ENCODE measurements around the gene MTM1. TPM values are rescaled to one million over a fixed set of nuclear protein-coding genes. Genes with fewer than 3 reads are reported as not detected.

MTM1 gene
- total and polyA plus RNA-seq, 9 of the 15 experiments (the other 6 are each of a cell fraction or from before 2014, with no cell fraction given) = 5.6 to 13.3 (median 9.5) TPM

DNA sequence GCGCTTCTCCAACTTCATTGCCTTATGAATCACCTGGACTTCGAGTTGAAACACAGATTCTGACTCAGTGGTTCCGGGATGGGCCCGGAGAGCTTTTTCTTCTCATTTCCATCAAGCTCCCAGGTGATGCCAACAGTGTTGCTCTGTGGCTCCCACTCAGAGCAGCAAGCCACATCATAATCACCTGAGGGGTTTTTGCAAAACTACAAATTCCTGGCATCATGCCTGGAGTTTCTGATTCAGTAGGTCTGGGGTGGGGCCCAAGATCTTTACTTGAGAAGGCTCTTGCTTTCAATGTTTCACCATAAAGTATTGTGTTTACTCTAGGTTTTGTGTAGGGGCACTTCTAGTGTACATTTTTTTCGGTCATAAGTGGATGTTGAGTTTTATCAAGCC lies 7.0 kb downstream of the MTM1 start:
- DNase-seq (ENCODE audit: extremely low read depth in 1 of 4, low spot score in 3 of 4) (no peak), ATAC-seq (no peak; the same call in 2 of the 3 replicates), FAIRE-seq (no peak)
- Histone ChIP-seq H3K9ac (ENCODE audit: insufficient read depth in 1 of 2, low read depth in 2 of 2, low read length in 2 of 2) (no peak overlapping the region), H2AFZ (ENCODE audit: low read depth, low read length) (no peak overlapping the region), H3K9me1 (ENCODE audit: control insufficient read depth, insufficient read depth, low read length) (no peaks in the 10 kb centered on the region), H3K36me3 (ENCODE audit: control insufficient read depth, insufficient read depth, low read length) (no peaks in the 10 kb centered on the region), H3K27me3 (ENCODE audit: control insufficient read depth in 2 of 2, insufficient read depth in 2 of 2, low read length in 2 of 2) (no peaks in the 10 kb centered on the region), H3K79me2 (ENCODE audit: control insufficient read depth, insufficient read depth, low read length) (peaks cover 30% of the 10 kb centered on the region; the same call in 2 of the 3 replicates), H4K20me1 (replicated peaks; ENCODE audit: control insufficient read depth, insufficient read depth, low read length) (no peaks in the 10 kb centered on the region), H3K4me3 (no peak overlapping the region), H3K4me1 (replicated peaks in 1 of 2; ENCODE audit: control insufficient read depth in 2 of 2, insufficient read depth in 2 of 2, low read length in 2 of 2) (peaks cover 0 to 18% of the 10 kb centered on the region in 2 experiments; a peak in 4 of 5 replicates), H3K27ac (ENCODE audit: extremely low read depth, low read depth, low read length) (no peak overlapping the region), H3K9me3 (replicated peaks; ENCODE audit: control insufficient read depth, insufficient read depth, low read depth, low read length) (no peaks in the 10 kb centered on the region), H3K4me2 (ENCODE audit: insufficient read depth, low read length) (no peak overlapping the region)
- ChIA-PET CTCF (ENCODE audit: low intra/inter-chr PET ratio) (no interaction called here), POLR2A (interaction anchor here (1.2 kb wide), 1 partner anchor 36 kb away, joined by 3 read pairs; no protein-coding TSS in a partner anchor)
- no TSS peak for BruUV-seq (replicated peaks)
- in situ Hi-C loops (cut with MboI) = no loop called here
- intact Hi-C loops (cut with micrococcal nuclease) = no loop called here
- 61% methylated on average over 5 of the region's 5 CpGs for WGBS (ENCODE audit: insufficient coverage, low coverage, missing lambda C conversion rate)
- TF ChIP-seq NFIC (IDR thresholded peaks at IDR 0.05) (peak; percentile 30; the same call in 1 of the 2 replicates), ZNF586 (CRISPR knock-in tag; conservative IDR thresholded peaks at IDR 0.05) (no peak), ELF4 (CRISPR knock-in tag; IDR thresholded peaks at IDR 0.05) (no peak)

DNA sequence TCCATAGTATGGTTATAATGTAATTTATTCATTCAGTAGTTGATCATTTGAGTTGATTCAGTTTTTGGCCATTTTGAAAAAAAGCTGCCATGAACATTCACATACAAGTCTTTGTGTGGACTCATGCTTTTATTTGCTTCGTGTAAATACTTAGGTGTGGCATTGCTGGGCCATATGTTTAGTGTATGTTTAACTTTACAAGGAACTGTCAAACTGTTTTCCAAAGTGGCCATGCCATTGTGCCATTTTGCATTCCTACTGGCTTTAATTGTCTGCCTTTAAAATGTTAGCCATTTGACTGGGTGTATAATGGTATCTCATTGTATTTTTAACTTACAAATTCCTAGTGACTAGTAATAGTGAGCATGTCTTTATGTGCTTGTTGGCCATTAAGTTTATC lies 8.8 kb downstream of the MTM1 start:
- Histone ChIP-seq H3K9me1 (ENCODE audit: control insufficient read depth, insufficient read depth, low read length) (no peaks in the 10 kb centered on the region), H3K4me2 (ENCODE audit: insufficient read depth, low read length) (no peak overlapping the region), H3K27ac (ENCODE audit: extremely low read depth, low read depth, low read length) (no peak overlapping the region), H3K27me3 (ENCODE audit: control insufficient read depth in 2 of 2, insufficient read depth in 2 of 2, low read length in 2 of 2) (no peaks in the 10 kb centered on the region), H3K4me1 (replicated peaks in 1 of 2; ENCODE audit: control insufficient read depth in 2 of 2, insufficient read depth in 2 of 2, low read length in 2 of 2) (peaks cover 0 to 2% of the 10 kb centered on the region in 2 experiments; a peak in 2 of 5 replicates), H3K79me2 (ENCODE audit: control insufficient read depth, insufficient read depth, low read length) (peaks cover 20% of the 10 kb centered on the region; the same call in 2 of the 3 replicates), H3K4me3 (no peak overlapping the region), H4K20me1 (replicated peaks; ENCODE audit: control insufficient read depth, insufficient read depth, low read length) (no peaks in the 10 kb centered on the region), H2AFZ (ENCODE audit: low read depth, low read length) (no peak overlapping the region), H3K9me3 (replicated peaks; ENCODE audit: control insufficient read depth, insufficient read depth, low read depth, low read length) (no peaks in the 10 kb centered on the region), H3K9ac (ENCODE audit: insufficient read depth in 1 of 2, low read depth in 2 of 2, low read length in 2 of 2) (no peak overlapping the region), H3K36me3 (ENCODE audit: control insufficient read depth, insufficient read depth, low read length) (no peaks in the 10 kb centered on the region)
- no peak for FAIRE-seq
- in situ Hi-C loops (cut with MboI) = no loop called here
- ATAC-seq = no peak
- ChIA-PET POLR2A (no interaction called here), CTCF (ENCODE audit: low intra/inter-chr PET ratio) (no interaction called here)
- 25% methylated on average over 1 of the region's 1 CpG for whole genome bisulfite sequencing (ENCODE audit: insufficient coverage, low coverage, missing lambda C conversion rate)
- intact Hi-C loops (cut with micrococcal nuclease) = no loop called here
- DNase-seq (ENCODE audit: extremely low read depth in 1 of 4, low spot score in 3 of 4) = no peak
- BruUV-seq (replicated peaks) = no TSS peak
- no peak for TF ChIP-seq POLR2A (conservative IDR thresholded peaks at IDR 0.05)
- TF ChIP-seq GATAD2B (IDR thresholded peaks at IDR 0.05; ENCODE audit: borderline replicate concordance) = no peak
- TF ChIP-seq, protein P1, sequence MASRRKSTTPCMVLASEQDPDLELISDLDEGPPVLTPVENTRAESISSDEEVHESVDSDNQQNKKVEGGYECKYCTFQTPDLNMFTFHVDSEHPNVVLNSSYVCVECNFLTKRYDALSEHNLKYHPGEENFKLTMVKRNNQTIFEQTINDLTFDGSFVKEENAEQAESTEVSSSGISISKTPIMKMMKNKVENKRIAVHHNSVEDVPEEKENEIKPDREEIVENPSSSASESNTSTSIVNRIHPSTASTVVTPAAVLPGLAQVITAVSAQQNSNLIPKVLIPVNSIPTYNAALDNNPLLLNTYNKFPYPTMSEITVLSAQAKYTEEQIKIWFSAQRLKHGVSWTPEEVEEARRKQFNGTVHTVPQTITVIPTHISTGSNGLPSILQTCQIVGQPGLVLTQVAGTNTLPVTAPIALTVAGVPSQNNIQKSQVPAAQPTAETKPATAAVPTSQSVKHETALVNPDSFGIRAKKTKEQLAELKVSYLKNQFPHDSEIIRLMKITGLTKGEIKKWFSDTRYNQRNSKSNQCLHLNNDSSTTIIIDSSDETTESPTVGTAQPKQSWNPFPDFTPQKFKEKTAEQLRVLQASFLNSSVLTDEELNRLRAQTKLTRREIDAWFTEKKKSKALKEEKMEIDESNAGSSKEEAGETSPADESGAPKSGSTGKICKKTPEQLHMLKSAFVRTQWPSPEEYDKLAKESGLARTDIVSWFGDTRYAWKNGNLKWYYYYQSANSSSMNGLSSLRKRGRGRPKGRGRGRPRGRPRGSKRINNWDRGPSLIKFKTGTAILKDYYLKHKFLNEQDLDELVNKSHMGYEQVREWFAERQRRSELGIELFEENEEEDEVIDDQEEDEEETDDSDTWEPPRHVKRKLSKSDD (conservative IDR thresholded peaks at IDR 0.05; ENCODE audit: low read length) = no peak
- no peak for TF ChIP-seq EP400 (IDR thresholded peaks at IDR 0.05)
- TF ChIP-seq ZNF263 (CRISPR knock-in tag; IDR thresholded peaks at IDR 0.05; ENCODE audit: borderline replicate concordance) = no peak
- no peak for TF ChIP-seq MEIS2 (IDR thresholded peaks at IDR 0.05; ENCODE audit: partially characterized antibody)
